Adrenal gland (tissue), 12 donors: ENCODE data around the gene CRP. TPM values are rescaled to one million over a fixed set of nuclear protein-coding genes. Genes with fewer than 3 reads are reported as not detected.
"Not testable (repeated sequence)": the region's sequence is repeated elsewhere in the genome, so short reads cannot be mapped to it uniquely, and the experiment has no call there.

ENCODE experiments used
- DNase-seq, 7 donors: peaks; one replicate each; pipeline ENCODE4 v3.0.0-alpha.2; 2019 to 2020
- H3K27ac ChIP-seq, 5 donors: fragments of 200-600 bp; sonication (generic) in 4 of 5; 1 replicate in 3 of 5; 2 replicates in 2 of 5; pipeline versions ENCODE4 v1.5.1 to v1.8.0; 2016 to 2020; ENCODE audit warnings: mild to moderate bottlenecking in 1 of 5
- H3K27me3 ChIP-seq: fragments of 200-600 bp; 2 replicates; pipeline ENCODE4 v1.8.0; 2021
- H3K36me3 ChIP-seq, 2 donors: fragments of 200-600 bp; replicated peaks in 1 of 2; 1 replicate in 1 of 2; 2 replicates in 1 of 2; pipeline versions ENCODE4 v1.5.1 to v1.8.0; 2018 to 2022
- H3K4me1 ChIP-seq, 2 donors: fragments of 200-600 bp; replicated peaks in 1 of 2; 1 replicate in 1 of 2; 2 replicates in 1 of 2; pipeline versions ENCODE4 v1.5.1 to v1.8.0; 2018 to 2021
- H3K4me3 ChIP-seq, 4 donors: fragments of 200-600 bp; sonication (generic) in 3 of 4; one replicate each; pipeline ENCODE4 v1.5.1; 2016 to 2018
- H3K9me3 ChIP-seq, 3 donors: fragments of 200-600 bp; sonication (generic) in 1 of 3; replicated peaks in 1 of 3; 1 replicate in 2 of 3; 2 replicates in 1 of 3; pipeline versions ENCODE4 v1.5.1 to v1.8.0; 2016 to 2021
- POLR2A ChIP-seq, 2 donors: fragments of 450-650 bp; IDR thresholded peaks; one replicate each; pipeline ENCODE4 v1.6.1; 2017; ENCODE audit warnings: antibody characterized with exemption in 2 of 2, mild to moderate bottlenecking in 2 of 2, moderate library complexity in 1 of 2
- WGBS, 4 donors: extraction: QIAGEN DNeasy Blood & Tissue Kit in 2 of 4; methylation state at CpG; one replicate each; pipeline versions ENCODE4 v1.1.5 to v1.1.7; 2013 to 2017; 5-methylcytosine and 5-hydroxymethylcytosine counted together
- intact Hi-C, 2 donors: fragments of 100-400 bp; cut with DNase I; formaldehyde crosslinking; loops; one replicate each; pipeline versions ENCODE4 v1.14.1 to v1.15.0; 2022 to 2023
- polyA plus RNA-seq, 3 donors: library from polyadenylated mRNA; stranded (reverse); fragments of 200-250 nt in 2 of 3; fragments of 350-450 nt in 1 of 3; fragmentation: Illumina TruSeq in 1 of 3; extraction: RNeasy Lipid Tissue Mini Kit (QIAGEN cat#74804) in 1 of 3; gene quantifications; one replicate each; pipeline ENCODE4 v1.2.3, GENCODE V29; 2013 to 2014
- total RNA-seq, 9 donors: library from RNA; depleted of rRNA in 4 of 9; stranded (reverse); fragments of >200 nt in 4 of 9; fragments of 120-200 nt in 1 of 9; fragmentation: NEBNext Ultra II Directional in 1 of 9; extraction: Animal tissue kit (Norgen Biotek cat#: 25700) in 1 of 9; gene quantifications; one replicate each; pipeline versions ENCODE4 v1.1.0 to v1.2.4, GENCODE V29; 2013 to 2023
- TF ChIP-seq, protein P1 (sequence below), 6 experiments: fragments of 450-650 bp in 4 of 6; fragments of 200-600 bp in 2 of 6; sonication (generic) in 1 of 6; IDR thresholded peaks; 1 replicate in 5 of 6; 2 replicates in 1 of 6; pipeline versions ENCODE4 v1.5.1 to v1.8.0; 2016 to 2021; ENCODE audit warnings: antibody characterized with exemption in 6 of 6, mild to moderate bottlenecking in 2 of 6, moderate library complexity in 1 of 6
- donor health status: healthy with polysubstance abuse.
- donor health status: Bipolar disorder and iron deficiency.
- donor health status: DM: yes; HTN: yes; CAD: no.
- donor health status: DM: no; HTN: no; CAD: no.
- donor health status: DM: no; HTN: no; CAD: no.
- donor health status: DM: yes; HTN: yes; CAD: no.

Gene CRP
- total and polyA plus RNA-seq, 12 donors: 0.34 to 6.0 (median 0.64) TPM; not detected in 5

- Histone ChIP-seq H3K27me3 (no peaks in the 10 kb centered on the region), H3K4me3 (no peak overlapping the region), H3K36me3 (no peaks in the 10 kb centered on the region), H3K27ac (no peak overlapping the region), H3K9me3 (no peaks in the 10 kb centered on the region), H3K4me1 (no peaks in the 10 kb centered on the region)
- intact Hi-C loops: no loop called here
- 56 to 78% (median 73%) methylated on average over 1 of the region's 1 CpG for WGBS, 4 donors
- no peak for DNase-seq
- TF ChIP-seq, protein P1, sequence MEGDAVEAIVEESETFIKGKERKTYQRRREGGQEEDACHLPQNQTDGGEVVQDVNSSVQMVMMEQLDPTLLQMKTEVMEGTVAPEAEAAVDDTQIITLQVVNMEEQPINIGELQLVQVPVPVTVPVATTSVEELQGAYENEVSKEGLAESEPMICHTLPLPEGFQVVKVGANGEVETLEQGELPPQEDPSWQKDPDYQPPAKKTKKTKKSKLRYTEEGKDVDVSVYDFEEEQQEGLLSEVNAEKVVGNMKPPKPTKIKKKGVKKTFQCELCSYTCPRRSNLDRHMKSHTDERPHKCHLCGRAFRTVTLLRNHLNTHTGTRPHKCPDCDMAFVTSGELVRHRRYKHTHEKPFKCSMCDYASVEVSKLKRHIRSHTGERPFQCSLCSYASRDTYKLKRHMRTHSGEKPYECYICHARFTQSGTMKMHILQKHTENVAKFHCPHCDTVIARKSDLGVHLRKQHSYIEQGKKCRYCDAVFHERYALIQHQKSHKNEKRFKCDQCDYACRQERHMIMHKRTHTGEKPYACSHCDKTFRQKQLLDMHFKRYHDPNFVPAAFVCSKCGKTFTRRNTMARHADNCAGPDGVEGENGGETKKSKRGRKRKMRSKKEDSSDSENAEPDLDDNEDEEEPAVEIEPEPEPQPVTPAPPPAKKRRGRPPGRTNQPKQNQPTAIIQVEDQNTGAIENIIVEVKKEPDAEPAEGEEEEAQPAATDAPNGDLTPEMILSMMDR (IDR thresholded peaks at IDR 0.05): no peak
- TF ChIP-seq POLR2A (IDR thresholded peaks at IDR 0.05): no peak
Measured at GRCh38 chr1:159686599-159687299, 27.6 kb downstream of the CRP start.

DNA sequence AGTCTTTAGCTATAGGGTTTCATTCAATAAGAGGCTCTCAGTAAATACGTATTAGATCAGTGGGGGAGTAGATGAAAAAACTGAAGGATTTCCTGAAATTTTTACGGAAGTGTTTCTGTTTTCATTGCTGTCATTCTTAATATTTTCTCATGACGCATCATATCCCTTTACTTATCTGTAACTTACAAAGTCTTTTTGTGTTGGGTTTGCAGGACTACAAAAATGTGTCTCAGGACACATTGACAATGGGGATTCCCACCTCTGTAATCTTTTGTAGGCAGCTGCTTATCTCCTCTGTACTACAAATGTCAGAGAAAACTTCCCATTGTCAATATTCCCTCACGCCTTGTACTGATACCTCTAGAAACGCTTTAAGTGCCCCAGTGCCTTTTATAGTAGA, 35.5 kb downstream of the CRP start:
- Histone ChIP-seq H3K4me1 (no peaks in the 10 kb centered on the region), H3K4me3 (no peak overlapping the region), H3K27ac (no peak overlapping the region), H3K36me3 (no peaks in the 10 kb centered on the region), H3K27me3 (no peaks in the 10 kb centered on the region), H3K9me3 (no peaks in the 10 kb centered on the region)
- TF ChIP-seq, protein P1 (IDR thresholded peaks at IDR 0.05): no peak
- TF ChIP-seq POLR2A (IDR thresholded peaks at IDR 0.05): no peak
- intact Hi-C loops: no loop called here
- WGBS, 4 donors: 62 to 74% (median 70%) methylated on average over 5 of the region's 5 CpGs
- DNase-seq: no peak

DNA sequence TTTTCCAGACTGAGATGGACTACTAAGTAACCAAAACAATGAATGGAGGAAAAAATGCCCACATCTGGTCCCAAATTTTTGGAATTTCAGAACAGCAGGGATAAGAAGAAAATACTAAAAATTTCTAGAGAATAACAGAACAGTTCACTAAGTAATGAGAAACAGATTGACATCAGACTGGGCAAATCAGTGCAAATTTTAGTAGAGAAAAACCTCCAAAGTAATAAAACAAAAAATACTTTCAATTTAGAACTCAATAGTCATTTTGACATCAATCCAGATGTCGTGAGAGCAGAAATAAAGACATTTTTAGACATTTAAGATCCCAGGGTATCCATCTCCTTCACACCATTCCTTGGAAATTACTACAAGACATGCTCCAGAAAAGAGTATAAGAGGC, 39.3 kb downstream of the CRP start:
- TF ChIP-seq, protein P1 (IDR thresholded peaks at IDR 0.05): no peak
- TF ChIP-seq POLR2A (IDR thresholded peaks at IDR 0.05): no peak
- Histone ChIP-seq H3K36me3 (no peaks in the 10 kb centered on the region), H3K9me3 (no peaks in the 10 kb centered on the region), H3K4me3 (no peak overlapping the region), H3K27me3 (no peaks in the 10 kb centered on the region), H3K27ac (no peak overlapping the region), H3K4me1 (no peaks in the 10 kb centered on the region)
- no peak for DNase-seq
- intact Hi-C loops: no loop called here
- 40 to 52% (median 44%) methylated on average over 1 of the region's 1 CpG for WGBS, 4 donors

DNA sequence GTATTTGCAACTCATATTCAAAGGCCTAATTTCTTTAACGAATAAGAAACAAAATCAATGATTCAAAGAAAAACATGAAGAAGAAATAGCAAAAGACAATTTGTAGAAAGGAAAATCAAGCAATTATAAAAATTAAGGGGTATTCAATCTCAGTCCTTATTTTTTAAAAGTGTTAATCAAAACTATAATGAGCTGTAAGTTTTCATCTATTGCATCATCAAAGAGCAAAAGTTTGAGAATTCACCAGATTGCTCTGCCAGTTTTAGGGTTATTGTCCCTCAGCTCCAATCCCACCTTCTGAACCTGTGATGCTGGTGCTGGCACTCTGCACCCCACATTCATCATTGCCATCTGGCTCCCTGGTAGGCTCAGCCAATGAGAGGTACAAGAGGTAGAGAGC, 42.0 kb downstream of the CRP start:
- H3K4me3 ChIP-seq, H3K36me3 ChIP-seq, H3K27me3 ChIP-seq, H3K4me1 ChIP-seq, H3K27ac ChIP-seq, intact Hi-C loops, DNase-seq, H3K9me3 ChIP-seq: not testable (repeated sequence)
- 85 to 93% (median 89%) methylated on average over 1 of the region's 1 CpG for WGBS, 4 donors

DNA sequence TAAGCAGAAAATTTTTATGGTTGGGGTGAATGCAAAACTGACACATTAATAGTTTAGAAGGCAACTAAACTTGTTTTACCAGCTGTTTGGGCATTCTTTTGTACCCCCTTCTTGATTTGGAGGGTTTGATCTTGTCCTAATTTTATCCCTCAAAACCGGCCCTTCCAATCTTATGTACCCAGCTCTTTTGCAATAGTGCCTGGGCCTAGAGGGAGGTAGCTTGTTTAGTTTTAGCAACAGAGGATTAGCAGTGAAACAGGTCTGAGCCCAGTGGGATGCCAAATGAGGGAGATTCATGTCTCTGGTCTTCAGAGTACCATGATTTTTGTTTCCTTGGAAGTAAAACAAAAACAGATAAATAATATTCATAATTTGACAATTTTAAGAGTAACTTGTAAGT, 45.1 kb downstream of the CRP start:
- intact Hi-C loops: no loop called here
- DNase-seq: no peak
- Histone ChIP-seq H3K36me3 (no peaks in the 10 kb centered on the region), H3K4me1 (no peaks in the 10 kb centered on the region), H3K9me3 (no peaks in the 10 kb centered on the region), H3K4me3 (no peak overlapping the region), H3K27me3 (no peaks in the 10 kb centered on the region), H3K27ac (no peak overlapping the region)
- TF ChIP-seq POLR2A (IDR thresholded peaks at IDR 0.05): no peak
- TF ChIP-seq, protein P1 (IDR thresholded peaks at IDR 0.05): no peak
- 46 to 70% (median 62%) methylated on average over 1 of the region's 1 CpG for WGBS, 4 donors
